HG02571 (cell line): ENCODE measurements around the gene ITGB2.

ENCODE experiments used
- ATAC-seq: cut with Tn5 transposase; IDR thresholded peaks from one replicate; pipeline ENCODE4 v1.9.1; 2021; ENCODE audit warnings: mild to moderate bottlenecking, moderate library complexity; ENCODE audit not compliant: unreplicated experiment

Gene ITGB2

DNA sequence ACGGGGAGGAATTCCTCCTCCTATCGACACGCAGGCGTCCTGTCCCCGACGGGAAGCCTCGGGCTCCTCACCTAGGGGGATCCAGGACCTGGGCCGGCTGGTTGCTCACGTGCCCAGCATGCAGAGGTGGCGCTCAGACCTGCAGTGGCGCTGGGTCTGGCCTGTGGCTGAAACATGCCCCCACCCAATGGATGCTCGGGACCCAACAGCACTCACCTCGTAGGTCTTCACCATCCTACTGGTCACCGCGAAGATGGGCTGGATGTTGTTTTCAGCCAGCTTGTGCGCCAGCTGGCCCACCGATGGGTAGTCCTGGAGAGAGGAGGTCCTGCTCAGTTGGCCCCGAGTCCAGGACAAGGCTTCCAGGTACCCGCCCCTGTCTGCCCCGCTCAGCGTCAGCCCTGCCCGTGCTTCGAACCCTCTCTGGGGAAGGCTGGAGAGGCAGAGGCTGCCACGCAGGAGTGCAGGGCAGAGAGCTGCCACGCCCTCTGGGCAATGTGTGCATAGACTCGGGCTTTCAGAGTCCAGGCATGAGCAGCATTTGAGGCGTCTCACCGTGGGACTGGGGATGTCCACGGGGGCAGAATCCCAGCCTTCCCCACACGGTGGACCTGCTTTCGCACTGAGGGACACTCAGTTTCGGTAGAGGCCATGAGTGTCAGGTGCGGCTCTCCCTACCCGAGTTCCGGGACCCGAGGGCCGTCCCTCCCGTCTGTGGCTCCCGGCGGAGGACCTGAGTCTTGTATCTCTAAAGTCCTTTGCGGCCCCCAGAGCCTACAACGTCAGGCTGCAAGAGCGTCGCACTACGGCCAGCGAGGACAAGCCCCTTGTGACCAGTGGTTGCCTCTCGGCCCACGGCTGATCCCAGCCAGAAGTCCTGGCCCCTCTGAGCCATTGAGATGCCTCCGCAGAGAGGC is 21.6 kb downstream of the ITGB2 start:
- ATAC-seq, result no peak

DNA sequence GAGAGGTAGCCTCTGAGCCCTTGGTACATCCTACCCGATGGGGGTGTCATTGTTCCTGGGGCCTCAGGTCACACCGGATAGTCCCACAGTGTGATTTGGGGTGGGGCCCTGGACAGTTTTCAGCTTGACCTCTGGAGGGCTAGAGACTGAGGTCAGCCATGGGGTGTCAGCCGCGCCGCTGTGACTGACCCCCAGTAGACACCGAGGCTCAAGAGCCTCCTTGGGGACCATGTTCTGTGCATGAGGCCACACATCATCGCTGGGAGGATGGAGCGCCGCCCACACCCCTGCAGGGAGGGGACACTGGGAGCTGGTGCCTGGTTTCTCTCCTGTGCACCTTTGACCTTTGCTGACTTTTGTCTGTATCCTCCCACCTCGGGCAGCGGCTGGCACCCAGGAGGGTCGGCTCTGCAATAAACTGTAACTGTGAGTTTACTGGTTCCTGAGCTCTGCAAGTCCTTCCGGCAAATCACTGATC is 22.6 kb downstream of the ITGB2 start:
- ATAC-seq, result no peak

DNA sequence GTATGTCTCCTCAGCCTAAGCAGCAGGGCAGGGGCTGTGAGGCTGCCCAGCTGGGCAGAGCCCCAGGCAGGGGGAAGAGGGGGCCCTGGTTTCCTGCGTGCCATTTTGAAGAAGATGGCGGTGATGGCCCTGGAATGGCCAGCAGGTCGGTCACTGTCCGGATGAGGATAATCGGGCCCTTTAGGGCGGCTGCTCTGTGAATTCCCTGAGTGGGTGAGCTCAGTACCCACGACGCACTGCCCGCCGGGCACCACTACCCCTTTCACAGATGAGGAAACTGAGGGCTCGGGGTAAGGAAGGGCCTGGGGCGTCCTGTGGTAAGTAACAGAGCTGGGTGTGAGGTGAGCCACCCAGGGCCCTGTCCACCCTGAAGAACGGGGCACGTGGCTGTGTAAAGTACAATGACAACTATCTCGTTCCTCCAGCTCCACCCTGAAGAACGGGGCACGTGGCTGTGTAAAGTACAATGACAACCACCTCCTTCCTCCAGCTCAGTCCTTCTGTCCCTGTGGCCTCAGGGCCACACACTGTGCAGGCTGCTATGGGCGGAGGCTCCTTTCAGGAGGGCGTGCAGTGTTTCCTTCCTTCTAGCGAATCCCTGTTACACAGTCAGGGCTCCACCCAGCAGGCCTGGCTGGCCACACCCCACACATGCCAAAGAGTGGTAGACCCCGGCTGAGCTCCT is 23.2 kb downstream of the ITGB2 start:
- ATAC-seq, result no peak

DNA sequence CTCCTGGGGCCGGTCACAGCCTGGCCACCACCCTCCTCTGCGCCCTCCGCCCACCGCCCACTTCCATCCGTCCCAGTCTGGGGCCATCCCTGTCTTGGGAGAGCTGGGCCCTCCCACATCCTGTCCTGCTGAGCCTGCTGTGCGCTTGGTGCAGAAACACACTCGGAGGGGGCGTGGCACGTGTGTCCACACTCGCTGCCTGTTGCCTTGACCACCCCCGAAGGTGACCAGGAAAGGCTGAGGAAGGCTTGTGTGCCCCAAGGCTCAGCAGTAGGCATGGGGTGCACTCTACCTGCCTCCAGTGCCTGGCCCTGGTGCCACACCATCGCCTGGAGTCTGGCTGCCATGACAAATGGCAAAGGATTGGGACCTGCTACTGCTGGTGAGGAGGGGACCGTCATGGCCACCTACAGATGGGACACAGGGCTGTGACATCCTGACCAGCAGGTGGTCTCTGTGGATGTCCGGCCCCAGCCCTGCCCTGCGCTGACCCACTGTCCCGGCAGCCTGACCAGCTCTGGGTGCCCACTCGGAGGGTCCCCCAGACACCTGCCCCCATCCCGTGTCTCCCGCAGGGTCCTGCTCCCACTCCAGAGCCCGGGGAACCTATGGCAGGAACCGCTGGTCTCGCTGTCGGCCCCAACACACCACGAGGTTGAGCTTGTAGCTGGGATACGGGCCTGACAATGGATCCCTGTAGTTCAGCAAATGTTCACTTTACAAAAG is 24.0 kb downstream of the ITGB2 start:
- ATAC-seq, result no peak

DNA sequence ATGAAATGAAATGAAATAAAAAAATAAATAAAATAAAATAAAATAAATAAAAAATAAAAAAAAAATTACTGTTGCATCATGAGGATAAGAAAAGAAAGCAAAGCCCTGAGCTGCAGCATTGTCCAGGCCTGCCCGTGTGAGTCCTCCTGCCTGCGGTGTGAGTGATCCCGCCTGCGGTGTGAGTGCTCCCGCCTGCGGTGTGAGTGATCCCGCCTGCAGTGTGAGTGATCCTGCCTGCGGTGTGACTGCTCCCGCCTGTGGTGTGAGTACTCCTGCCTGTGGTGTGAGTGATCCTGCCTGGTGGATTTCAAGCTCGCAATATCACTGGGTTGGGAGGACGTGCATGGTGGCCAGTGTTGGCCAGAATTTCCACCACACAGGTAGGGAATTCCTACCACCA is 24.8 kb downstream of the ITGB2 start:
- ATAC-seq, result no peak

DNA sequence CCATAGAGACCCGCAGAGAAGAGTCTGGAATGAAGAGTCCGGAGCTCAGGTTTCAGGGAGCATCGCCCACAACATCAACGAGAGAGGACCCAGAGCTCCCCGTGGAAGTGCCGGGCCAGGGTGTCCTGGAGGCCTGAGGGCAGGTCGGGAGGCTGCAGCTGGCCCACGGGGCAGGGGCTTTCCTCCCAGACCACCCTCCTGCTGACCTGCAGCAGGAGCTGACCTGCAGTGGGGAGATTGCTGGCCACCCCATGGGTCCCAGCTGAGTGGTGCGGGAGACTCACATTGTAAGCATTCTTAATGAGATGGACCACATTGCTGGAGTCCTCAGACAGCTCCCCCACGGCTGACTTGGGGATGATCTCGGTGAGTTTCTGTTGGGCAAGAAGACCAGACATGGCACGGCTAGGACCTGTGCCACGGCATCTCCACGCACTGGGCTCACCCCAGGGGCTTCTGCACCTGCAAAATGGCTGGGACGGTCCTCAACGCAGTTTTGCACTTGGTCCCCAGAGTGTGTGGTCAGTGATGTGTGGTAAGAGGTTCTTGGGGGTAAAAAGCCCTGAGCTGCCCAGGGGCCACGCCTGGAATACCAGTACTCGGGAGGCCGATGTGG is 25.9 kb downstream of the ITGB2 start:
- ATAC-seq, result no peak

DNA sequence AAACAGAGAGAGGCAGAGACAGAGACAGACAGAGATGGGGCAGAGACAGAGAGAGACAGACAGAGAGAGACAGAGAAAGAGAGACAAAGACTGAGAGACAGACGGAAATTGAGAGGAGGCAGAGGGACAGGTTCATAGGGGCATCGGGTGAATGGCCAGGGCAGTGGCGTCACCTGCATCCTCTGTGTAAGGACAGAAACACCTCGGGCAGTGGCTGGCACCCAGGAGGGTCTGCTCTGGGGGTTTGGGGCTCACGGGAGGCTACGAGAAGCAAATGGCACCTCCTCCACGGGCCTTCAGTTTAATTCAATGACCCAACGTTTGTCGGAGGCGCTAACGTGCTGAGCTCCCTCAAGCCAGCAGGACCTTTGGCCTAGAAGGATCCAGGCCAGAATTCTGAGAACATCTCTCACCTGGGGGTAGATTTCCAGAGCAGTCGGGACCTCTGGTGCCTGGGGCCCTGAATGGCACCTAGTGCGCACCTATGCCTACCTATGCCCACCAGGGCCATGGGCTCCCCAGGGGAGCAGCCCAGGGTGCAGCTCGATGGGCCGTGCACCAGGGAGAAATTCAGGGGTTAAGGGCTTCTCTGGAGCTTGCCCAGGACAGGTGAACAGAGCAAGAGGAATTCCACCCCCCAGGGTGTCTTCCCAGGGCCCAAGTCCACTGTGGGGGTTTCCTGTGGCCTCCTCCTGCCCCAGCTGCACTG is 26.6 kb downstream of the ITGB2 start:
- no peak for ATAC-seq

DNA sequence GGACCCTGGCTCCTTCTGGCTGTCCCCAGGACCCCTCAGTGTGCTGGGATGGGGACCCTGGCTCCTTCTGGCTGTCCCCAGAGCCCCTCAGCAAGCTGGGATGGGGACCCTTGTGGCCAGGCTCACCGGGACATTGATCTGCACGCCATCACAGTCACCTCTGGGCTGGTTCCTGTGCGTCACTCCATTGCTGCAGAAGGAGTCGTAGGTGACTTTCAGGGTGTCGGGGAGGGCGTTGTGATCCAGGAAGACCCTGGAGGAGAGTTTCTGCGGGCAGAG is 27.5 kb downstream of the ITGB2 start:
- ATAC-seq, result no peak

DNA sequence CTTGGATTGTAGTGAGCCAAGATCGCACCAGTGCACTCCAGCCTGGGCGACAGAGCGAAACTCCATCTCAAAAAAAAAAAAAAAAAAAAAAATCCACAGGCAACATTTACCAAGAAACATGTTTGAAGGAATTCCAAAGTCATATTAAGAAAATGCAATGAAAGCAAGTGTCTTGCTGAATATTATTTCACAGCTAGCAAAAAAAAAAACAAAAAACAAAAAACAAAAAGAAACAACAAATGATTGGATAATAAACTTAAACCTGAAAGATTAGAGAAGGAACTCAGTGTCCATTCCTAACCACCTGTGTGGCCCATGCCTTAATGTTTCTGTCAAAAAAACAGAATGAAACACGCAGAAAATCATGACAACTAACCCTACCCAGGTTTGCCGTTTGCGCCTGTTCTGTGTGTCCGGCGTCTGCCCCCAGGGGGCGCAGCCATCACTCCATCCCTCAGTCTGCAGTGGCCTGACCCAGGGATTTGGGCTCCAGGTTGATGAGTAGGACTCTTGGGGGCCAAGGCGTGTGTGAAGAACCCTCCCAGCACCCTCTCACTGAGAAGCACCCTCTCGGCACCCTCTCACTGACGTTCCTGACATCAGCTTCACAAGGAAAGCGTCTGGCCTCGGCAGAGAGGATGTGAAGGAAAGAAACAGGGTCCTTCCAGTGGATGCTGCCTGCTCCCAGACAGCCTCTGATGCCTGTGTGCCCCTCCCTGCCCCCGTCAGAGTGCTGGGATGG is 28.0 kb downstream of the ITGB2 start:
- no peak for ATAC-seq

DNA sequence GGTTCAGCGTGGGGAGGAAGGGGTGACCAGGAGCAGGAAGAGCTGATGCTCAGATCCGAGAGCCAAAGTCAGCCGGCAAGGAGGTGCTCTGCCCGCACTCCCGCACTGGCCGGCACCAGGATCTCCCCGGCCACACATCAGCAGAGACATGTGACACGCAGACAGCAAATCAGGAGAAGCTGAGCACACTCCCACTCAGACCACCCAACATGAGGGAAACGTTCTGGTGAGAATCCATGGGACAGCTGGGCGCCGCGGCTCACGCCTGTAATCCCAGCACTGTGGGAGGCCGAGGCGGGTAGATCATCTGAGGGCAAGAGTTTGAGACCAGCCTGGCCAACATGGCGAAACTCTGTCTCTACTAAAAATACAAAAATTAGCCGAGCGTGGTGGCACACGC is 28.6 kb downstream of the ITGB2 start:
- no peak for ATAC-seq

DNA sequence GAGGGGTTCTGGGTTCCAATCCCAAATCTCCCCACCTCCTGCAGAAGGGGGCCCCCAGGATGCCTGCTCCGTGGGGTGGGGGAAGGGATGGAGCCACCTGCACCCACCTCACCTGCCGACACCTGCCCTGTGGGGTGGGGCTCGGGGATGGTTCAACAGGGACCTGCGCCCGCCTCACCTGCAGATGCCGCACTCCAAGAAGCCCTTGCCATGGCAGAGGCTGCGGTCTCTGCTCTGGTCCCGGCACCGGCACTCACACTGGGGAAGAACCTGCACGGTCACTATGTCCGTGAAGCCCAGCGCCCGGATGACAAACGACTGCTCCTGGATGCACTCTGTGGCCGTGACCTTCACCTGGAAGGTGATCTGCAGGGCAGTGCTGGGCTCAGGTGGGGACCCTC is 29.1 kb downstream of the ITGB2 start:
- ATAC-seq, result no peak

DNA sequence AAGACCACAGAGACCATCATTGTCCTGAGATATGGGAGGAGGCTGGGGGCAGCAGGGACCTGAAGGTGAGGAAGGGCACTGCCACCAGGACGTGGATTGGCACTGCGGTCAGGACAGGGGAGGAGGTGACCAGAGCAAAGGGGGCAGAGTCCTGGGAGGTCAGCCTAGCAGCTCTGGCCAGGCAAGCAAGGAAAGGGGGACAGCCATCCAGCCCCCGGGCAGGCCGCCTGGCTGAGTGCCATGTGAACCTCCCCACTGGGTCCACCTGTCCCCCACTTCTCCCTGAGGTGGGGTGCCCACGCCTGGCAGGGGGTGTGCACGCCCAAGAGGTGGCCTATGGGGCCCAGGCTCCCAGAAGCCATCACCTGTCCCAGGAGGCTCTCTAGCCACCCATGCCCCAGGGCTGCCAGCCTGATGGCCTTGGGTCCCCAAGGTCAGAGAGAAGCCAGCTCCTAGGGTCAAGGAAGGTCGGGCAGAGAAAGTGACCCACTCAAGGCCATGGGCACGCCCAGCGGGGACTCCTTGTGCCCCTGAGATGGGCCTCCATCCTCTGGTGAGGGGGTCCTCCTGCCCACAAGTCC is 29.6 kb downstream of the ITGB2 start:
- no peak for ATAC-seq

DNA sequence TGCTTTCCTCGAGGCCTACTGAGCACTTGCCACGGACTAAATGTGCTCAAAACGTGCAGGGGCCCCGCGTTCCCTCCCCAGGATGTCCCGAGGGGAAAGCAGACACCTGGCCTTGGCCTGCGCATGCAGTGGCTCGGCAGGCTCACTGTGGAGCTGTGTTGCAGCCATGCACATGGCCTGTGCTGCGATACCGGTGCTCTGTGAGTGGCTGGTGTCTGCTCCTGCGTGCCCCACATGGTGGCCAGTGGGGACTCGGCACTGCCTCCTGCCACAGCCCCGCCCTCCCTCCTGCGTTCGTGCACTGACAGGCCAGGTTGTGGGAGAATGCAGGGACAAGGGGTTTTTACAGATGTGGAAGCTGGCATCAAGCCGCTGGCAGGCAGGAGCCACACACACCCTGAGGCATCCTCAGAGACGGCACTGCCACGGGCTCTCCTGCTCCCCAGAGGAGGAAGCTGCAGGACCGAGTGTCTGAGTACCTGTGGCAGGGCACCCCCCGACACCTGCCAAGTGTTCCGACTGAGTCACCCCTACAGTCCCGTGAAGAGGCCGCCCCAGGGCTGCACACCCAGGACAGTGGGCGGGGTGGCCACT is 30.3 kb downstream of the ITGB2 start:
- no peak for ATAC-seq

DNA sequence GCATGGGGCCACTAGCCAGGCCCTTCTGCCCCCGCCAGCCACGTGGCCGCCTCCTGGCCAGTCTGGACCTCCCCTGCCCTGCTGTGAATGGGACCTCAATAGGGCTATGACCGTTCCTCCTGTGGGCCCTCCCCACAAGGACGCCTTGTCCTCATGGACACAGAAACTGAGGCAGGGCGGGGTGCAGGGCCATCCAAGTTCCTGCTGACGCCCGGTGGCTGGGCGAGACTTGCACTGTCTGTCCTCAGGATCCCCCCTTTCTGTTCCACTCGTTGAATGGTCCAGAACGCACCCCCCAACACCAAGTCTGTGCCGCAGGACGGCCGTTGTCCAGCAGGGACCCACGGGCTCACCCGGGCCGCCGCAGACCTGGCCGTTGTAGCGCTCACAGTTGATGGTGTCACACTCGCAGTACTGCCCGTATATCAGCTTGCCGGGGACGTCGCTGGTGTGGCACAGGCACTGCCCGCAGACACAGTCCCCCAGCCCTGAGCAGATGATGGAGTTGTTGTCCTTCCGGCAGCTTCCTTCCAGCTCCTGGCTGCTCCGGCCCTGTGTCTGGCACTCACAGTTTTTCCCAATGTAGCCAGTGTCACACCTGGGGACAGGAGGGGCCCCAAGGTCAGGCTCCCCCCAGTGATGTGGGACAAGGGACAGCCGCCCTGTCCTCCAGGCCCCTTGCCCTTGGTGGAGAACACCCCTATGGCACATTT is 30.9 kb downstream of the ITGB2 start:
- no peak for ATAC-seq

DNA sequence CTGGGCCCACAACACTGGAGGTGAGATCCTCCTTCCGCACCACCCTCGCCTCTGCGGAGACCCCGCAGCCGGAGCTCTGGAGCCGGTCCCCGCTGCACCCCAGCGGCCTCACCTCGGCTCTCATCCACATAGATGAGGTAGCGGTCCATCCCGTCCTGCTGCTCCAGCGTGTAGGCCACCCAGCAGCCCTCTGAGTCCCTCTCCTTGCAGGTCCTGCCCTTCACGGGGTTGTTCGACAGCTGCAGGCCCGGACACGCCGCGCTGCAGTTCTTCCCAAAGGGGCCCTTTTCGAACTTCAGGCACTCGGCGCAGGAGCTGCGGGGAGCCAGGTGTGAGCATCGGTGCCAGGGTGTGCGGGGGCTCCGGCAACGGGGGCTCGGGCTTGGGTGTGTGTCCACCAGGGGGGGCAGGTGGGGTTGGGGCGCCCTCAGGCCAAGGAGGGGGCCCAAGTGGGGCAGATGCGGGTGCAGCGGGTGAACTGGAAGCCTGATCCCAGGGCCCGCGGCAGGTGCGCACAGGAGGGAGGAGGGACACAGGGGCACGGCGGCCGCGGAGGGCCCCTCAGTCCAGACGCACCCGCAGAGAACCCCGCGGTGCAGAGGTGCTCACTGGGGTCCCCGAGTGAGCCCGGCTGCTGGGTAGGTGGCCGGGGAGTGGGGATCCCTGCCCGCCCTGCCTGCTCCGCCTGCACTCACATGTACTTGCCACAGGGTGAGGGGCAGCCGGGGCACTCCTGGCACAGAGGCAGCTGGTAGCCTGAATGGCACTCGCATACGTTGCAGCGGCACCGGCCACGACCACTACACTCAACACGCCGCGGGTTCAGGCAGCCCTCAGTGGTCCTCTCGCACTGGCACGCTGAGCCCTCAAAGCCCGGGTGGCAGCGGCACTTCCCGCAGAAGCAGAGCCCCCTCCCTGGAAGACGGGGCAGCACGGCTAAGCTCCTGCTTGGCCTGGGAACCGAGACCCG is 31.8 kb downstream of the ITGB2 start:
- ATAC-seq, result no peak

DNA sequence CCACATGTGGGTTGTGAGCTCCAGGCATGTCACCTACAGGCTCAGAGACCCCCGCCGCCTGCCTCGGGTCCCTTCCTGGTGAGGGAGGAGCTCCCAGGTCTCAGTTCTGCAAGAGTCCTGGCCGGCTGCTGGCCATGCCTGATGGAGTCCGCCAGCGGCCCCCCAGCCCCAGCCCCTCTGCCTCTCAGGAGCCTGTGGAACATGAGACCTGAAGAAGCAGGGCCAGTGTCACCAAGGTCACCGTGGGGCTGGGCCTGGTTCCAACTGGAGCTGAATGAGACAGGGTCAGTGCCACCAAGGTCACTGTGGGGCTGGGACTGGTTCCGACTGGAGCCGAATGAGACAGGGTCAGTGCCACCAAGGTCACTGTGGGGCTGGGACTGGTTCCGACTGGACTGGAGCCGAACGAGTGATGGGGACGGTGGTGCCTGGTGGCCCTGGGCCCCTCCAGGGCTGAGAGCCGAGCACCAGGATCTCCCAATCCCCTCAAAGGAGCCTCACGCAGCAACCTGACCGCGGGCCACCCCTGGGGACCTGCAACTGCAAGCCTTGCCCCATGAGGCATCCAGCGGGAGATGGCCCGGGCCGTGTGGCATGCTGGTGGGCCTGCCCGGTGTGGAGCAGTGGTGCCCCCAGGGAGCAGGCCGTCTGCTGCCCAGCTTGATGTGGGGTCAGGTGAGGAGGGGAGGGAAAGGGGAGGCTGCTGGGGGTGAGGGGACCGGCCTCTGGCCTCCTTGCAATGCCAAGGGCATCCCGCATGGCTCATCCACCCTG is 32.7 kb downstream of the ITGB2 start:
- ATAC-seq, result no peak
